GM13976 (cell line): ENCODE measurements around the gene ASMTL.

Experiments
- DNase-seq: peaks from one replicate; pipeline ENCODE4 v3.0.0; 2012; ENCODE audit warnings: low spot score
- in situ Hi-C: fragments of 300-500 bp; cut with MboI; formaldehyde crosslinking; loops from one replicate; pipeline ENCODE4 v1.12.0; 2022; ENCODE audit warnings: low sequenced_read_pairs, mixed read lengths, inconsistent platforms; ENCODE audit not compliant: unreplicated experiment
- TF ChIP-seq, protein P1 (sequence below): IDR thresholded peaks from 2 replicates; pipeline ENCODE4 v1.5.1; 2012; ENCODE audit warnings: borderline replicate concordance, mild to moderate bottlenecking; ENCODE audit not compliant: insufficient read depth; ENCODE audit errors: extremely low read depth, missing control alignments, control extremely low read depth

ASMTL gene

GRCh38 chrX:1455948-1456280 is 3.2 kb upstream of the ASMTL start:
- DNase-seq: no peak
- in situ Hi-C loops: no loop called here
- TF ChIP-seq, protein P1, sequence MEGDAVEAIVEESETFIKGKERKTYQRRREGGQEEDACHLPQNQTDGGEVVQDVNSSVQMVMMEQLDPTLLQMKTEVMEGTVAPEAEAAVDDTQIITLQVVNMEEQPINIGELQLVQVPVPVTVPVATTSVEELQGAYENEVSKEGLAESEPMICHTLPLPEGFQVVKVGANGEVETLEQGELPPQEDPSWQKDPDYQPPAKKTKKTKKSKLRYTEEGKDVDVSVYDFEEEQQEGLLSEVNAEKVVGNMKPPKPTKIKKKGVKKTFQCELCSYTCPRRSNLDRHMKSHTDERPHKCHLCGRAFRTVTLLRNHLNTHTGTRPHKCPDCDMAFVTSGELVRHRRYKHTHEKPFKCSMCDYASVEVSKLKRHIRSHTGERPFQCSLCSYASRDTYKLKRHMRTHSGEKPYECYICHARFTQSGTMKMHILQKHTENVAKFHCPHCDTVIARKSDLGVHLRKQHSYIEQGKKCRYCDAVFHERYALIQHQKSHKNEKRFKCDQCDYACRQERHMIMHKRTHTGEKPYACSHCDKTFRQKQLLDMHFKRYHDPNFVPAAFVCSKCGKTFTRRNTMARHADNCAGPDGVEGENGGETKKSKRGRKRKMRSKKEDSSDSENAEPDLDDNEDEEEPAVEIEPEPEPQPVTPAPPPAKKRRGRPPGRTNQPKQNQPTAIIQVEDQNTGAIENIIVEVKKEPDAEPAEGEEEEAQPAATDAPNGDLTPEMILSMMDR: no peak

DNA sequence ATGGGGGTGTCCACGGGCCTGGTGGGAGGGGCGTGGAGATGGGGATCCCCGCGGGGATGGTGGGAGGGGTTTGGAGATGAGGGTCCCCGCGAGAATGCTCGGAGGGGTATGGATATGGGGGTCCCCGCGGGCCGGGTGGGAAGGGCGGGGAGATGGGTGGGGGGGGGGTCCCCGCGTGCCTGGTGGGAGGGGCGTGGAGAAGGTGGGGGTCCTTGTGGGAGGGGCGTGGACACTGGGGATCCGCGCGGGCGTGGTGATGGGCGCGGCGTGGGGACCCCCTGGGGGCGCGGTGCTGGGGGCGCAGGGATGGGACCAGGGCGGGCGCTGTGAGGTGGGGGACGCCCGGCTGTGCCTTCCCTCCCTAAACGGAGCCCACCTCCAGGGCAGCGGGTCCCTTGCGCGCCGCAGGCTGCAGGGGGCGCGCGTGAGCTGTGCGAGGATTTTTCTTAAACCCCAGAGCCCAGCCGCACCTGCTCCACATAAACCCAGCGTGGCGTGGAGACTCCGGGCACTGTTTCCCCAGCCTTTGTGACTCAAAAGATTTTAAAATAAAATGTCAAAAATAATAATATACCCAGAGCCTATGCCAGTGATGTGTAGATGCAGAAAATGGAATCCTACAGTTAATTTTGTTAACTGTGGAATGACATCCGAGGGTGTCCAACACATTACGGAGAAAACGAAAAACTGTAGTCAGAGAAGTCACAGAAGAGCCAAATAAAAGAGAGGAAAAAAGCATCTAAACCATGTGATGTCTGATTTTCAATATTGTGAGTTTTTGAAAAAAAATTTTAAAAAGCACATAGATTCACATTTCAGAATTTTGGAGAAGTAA is 1.5 kb upstream of the ASMTL start:
- DNase-seq: peak; percentile 86
- TF ChIP-seq, protein P1: peak; percentile 95
- in situ Hi-C loops: no loop called here

DNA sequence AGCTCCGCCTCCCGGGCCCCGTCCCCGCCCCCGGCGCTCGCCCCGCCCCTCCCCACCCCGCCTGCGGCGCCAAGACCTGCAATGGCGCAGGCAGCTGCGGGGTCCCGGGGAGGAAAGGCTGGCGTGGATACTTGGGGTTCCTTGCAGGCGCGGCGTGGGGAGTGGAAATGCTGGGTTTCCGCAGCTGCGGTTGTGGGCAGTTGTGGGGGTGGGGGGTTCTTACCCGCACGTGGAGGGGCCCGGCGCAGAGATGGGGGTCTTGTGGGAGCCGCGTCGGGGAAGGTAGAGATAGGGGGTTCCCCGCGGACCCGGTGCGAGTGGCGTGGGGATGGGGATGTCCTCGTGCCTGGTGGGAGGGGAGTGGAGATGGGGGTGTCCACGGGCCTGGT is 680 bp upstream of the ASMTL start:
- no peak for DNase-seq
- in situ Hi-C loops: no loop called here
- TF ChIP-seq, protein P1: no peak

- in situ Hi-C loops: no loop called here
- TF ChIP-seq, protein P1: no peak
- no peak for DNase-seq
Observed at GRCh38 chrX:1451661-1452515, 821 bp downstream of the ASMTL start.

DNA sequence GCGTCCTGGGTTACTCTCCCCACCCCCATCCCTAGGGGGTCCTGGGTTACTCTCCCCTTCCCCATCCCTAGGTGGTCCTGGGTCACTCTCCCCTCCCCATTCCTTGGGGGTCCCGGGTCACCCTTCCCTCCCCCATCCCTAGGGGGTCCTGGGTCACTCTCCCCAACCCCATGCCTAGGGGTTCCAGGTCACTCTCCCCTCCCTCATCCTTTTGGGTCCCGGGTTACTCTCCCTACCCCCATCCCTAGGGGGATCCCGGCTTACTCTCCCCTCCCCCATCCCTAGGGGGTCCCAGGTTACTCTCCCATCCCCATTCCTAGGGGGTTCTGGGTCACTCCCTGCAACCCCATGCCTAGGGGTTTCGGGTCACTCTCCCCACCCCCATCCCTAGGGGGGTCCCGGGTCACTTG is 1.5 kb downstream of the ASMTL start:
- DNase-seq: no peak
- TF ChIP-seq, protein P1: no peak
- in situ Hi-C loops: no loop called here

DNA sequence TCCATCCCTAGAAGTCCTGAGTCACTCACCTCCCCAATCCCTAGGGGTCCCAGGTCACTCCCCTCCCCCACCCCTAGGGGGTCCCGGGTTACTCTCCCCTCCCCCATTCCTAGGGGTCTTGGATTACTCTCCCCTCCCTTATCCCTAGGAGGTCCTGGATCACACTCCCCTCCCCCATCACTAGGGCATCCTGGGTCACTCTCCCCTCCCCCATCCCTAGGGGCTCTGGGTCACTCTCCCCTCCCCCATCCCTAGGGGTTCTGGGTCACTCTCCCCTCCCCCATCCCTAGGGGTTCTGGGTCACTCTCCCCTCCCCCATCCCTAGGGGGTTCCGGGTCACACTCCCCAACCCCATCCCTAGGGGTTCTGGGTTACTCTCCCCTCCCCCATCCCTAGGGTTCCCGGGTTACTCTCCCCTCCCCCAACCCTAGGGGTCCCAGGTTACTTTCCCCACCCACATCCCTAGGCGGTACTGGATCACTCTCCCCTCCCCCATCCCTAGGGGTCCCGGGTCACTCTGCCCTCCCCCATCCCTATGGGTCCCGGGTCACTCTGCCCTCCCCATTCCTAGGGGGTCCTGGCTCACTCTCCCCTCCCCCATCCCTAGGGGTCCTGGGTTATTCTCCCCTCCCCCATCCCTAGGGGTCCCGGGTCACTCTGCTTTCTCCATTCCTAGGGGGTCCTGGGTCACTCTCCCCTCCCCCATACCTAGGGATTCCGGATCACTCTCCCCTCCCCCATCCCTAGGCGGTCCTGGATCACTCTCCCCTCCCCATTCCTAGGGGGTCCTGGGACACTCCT is 2.1 kb downstream of the ASMTL start:
- TF ChIP-seq, protein P1: no peak
- DNase-seq: no peak
- in situ Hi-C loops: no loop called here
